Measurements from ENCODE around the gene ZNF282. TPM values are rescaled to one million over a fixed set of nuclear protein-coding genes. Genes with fewer than 3 reads are reported as not detected.

ZNF282 gene
- total and polyA plus RNA-seq, 9 of the 15 experiments (the other 6 are each of a cell fraction or from before 2014, with no cell fraction given): 0.76 to 58.6 (median 17.4) TPM

- no peak for TF ChIP-seq OTX1 (CRISPR knock-in tag; IDR thresholded peaks at IDR 0.05)
- TF ChIP-seq ZNF212 (CRISPR knock-in tag; IDR thresholded peaks at IDR 0.05): no peak
- TF ChIP-seq SETDB1 (IDR thresholded peaks at IDR 0.05; ENCODE audit: low read length): no peak
- TF ChIP-seq U2AF1 (optimal IDR thresholded peaks at IDR 0.05; ENCODE audit: low read depth, low read length): no peak
- TF ChIP-seq CBX3 (IDR thresholded peaks at IDR 0.05; ENCODE audit: borderline replicate concordance in 1 of 2, low read length in 2 of 2): no peak; a peak in 1 of 3 replicates
- no peak for TF ChIP-seq SNRNP70 (optimal IDR thresholded peaks at IDR 0.05; ENCODE audit: low read depth, low read length)
- TF ChIP-seq PPARD (CRISPR knock-in tag; IDR thresholded peaks at IDR 0.05): no peak
- TF ChIP-seq KLF10 (CRISPR knock-in tag; IDR thresholded peaks at IDR 0.05): no peak
- no peak for TF ChIP-seq RHOXF2B (CRISPR knock-in tag; conservative IDR thresholded peaks at IDR 0.05)
- TF ChIP-seq CBX5 (IDR thresholded peaks at IDR 0.05; ENCODE audit: borderline replicate concordance, low read depth): no peak
- TF ChIP-seq TFAP4 (CRISPR knock-in tag; IDR thresholded peaks at IDR 0.05; ENCODE audit: borderline replicate concordance): peak; percentile 38; the same call in 1 of the 2 replicates
- no peak for TF ChIP-seq KLF16 (IDR thresholded peaks at IDR 0.05)
- no peak for TF ChIP-seq ZSCAN29 (IDR thresholded peaks at IDR 0.05)
- TF ChIP-seq AFF1 (IDR thresholded peaks at IDR 0.05; ENCODE audit: low read depth in 1 of 2, partially characterized antibody in 2 of 2): no peak
Measured at GRCh38 chr7:149261829-149262617, 66.7 kb downstream of the ZNF282 start, which contains the start of gene ZNF783 (continued).
